WTC11 (cell line): Measurements from ENCODE around the gene CFAP58.

Experiments used
- ATF1 ChIP-seq: sonication (generic); formaldehyde crosslinking; IDR thresholded peaks from 2 replicates; pipeline ENCODE4 v1.8.1; 2023; ENCODE audit warnings: mild to moderate bottlenecking, moderate library complexity, missing genetic modification reagents
- ETV6 ChIP-seq: sonication (generic); formaldehyde crosslinking; IDR thresholded peaks from 2 replicates; pipeline ENCODE4 v1.8.1; 2022; ENCODE audit warnings: mild to moderate bottlenecking, missing genetic modification reagents
- JUN ChIP-seq: sonication (generic); formaldehyde crosslinking; IDR thresholded peaks from 2 replicates; pipeline ENCODE4 v1.8.0; 2023; ENCODE audit warnings: mild to moderate bottlenecking, missing genetic modification reagents
- NR2C2 ChIP-seq: sonication (generic); formaldehyde crosslinking; IDR thresholded peaks from 2 replicates; pipeline ENCODE4 v1.8.0; 2022; ENCODE audit warnings: mild to moderate bottlenecking, missing genetic modification reagents
- RORB ChIP-seq: fragments of 250-450 bp; sonication (Bioruptor Pico); IDR thresholded peaks from 2 replicates; pipeline ENCODE4 v1.9.0; 2021; ENCODE audit warnings: mild to moderate bottlenecking
- TCF7 ChIP-seq: sonication (generic); formaldehyde crosslinking; IDR thresholded peaks from 2 replicates; pipeline ENCODE4 v1.8.0; 2022; ENCODE audit warnings: mild to moderate bottlenecking, low read depth, missing genetic modification reagents, moderate library complexity
- ZBTB21 ChIP-seq: sonication (generic); formaldehyde crosslinking; IDR thresholded peaks from 2 replicates; pipeline ENCODE4 v1.8.1; 2023; ENCODE audit warnings: mild to moderate bottlenecking, missing genetic modification reagents, borderline replicate concordance
- TF ChIP-seq, protein P1 (sequence below): fragments of 200-600 bp; IDR thresholded peaks from 2 replicates; pipeline ENCODE4 v1.8.0; 2022; ENCODE audit warnings: antibody characterized with exemption
- TF ChIP-seq, protein P2 (sequence below): sonication (generic); formaldehyde crosslinking; IDR thresholded peaks from 2 replicates; pipeline ENCODE4 v1.8.1; 2022; ENCODE audit warnings: low read depth, missing genetic modification reagents, borderline replicate concordance
- TF ChIP-seq, protein P3 (sequence below): sonication (generic); formaldehyde crosslinking; IDR thresholded peaks from 2 replicates; pipeline ENCODE4 v1.8.0; 2022; ENCODE audit warnings: mild to moderate bottlenecking, missing genetic modification reagents
- TF ChIP-seq, protein P4 (sequence below): sonication (generic); formaldehyde crosslinking; IDR thresholded peaks from 2 replicates; pipeline ENCODE4 v1.8.0; 2022; ENCODE audit warnings: mild to moderate bottlenecking, missing genetic modification reagents
- TF ChIP-seq, protein P5 (sequence below): sonication (generic); formaldehyde crosslinking; IDR thresholded peaks from 2 replicates; pipeline ENCODE4 v1.8.1; 2022; ENCODE audit warnings: low read depth, mild to moderate bottlenecking, moderate library complexity, missing genetic modification reagents, borderline replicate concordance
- TF ChIP-seq, protein P6 (sequence below): fragments of 250-450 bp; sonication (Bioruptor Pico); IDR thresholded peaks from 2 replicates; pipeline ENCODE4 v2.1.2; 2022; ENCODE audit warnings: mild to moderate bottlenecking, moderate library complexity
- TF ChIP-seq, protein P7 (sequence below): sonication (generic); formaldehyde crosslinking; IDR thresholded peaks from 2 replicates; pipeline ENCODE4 v1.8.1; 2022; ENCODE audit warnings: mild to moderate bottlenecking, missing genetic modification reagents, moderate library complexity, borderline replicate concordance

DNA sequence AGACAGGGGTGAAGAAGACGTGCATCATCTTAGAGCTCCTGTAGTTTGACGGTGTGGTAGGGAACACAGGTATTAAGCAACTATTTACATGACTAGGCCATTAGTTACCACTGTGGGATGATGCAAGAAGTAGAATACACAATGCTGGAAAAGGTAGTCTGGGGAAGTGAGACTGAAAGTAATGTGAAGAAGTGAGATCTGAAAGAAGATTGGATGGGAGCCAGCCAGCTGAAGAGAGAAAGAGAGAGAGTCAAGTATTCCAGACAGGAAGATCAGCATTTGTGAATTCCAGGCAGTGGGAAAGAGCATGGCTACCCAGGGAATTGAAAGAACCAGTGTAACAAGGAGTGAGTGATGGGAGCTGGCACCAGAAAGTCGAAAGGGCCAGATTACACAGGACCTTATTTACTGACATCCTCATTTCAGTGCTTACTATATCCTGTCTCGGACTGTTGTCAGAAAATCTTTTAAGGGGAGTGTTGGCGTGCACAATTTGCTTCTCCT, 4.0 kb upstream of the CFAP58 start:
- TF ChIP-seq, protein P1, sequence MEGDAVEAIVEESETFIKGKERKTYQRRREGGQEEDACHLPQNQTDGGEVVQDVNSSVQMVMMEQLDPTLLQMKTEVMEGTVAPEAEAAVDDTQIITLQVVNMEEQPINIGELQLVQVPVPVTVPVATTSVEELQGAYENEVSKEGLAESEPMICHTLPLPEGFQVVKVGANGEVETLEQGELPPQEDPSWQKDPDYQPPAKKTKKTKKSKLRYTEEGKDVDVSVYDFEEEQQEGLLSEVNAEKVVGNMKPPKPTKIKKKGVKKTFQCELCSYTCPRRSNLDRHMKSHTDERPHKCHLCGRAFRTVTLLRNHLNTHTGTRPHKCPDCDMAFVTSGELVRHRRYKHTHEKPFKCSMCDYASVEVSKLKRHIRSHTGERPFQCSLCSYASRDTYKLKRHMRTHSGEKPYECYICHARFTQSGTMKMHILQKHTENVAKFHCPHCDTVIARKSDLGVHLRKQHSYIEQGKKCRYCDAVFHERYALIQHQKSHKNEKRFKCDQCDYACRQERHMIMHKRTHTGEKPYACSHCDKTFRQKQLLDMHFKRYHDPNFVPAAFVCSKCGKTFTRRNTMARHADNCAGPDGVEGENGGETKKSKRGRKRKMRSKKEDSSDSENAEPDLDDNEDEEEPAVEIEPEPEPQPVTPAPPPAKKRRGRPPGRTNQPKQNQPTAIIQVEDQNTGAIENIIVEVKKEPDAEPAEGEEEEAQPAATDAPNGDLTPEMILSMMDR: no peak
- TF ChIP-seq, protein P2, sequence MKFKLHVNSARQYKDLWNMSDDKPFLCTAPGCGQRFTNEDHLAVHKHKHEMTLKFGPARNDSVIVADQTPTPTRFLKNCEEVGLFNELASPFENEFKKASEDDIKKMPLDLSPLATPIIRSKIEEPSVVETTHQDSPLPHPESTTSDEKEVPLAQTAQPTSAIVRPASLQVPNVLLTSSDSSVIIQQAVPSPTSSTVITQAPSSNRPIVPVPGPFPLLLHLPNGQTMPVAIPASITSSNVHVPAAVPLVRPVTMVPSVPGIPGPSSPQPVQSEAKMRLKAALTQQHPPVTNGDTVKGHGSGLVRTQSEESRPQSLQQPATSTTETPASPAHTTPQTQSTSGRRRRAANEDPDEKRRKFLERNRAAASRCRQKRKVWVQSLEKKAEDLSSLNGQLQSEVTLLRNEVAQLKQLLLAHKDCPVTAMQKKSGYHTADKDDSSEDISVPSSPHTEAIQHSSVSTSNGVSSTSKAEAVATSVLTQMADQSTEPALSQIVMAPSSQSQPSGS (CRISPR knock-in tag): no peak
- TF ChIP-seq ETV6 (CRISPR knock-in tag) (no peak), ATF1 (no peak), RORB (no peak), TCF7 (CRISPR knock-in tag) (no peak), JUN (no peak), ZBTB21 (CRISPR knock-in tag) (no peak), NR2C2 (no peak)
- TF ChIP-seq, protein P3, sequence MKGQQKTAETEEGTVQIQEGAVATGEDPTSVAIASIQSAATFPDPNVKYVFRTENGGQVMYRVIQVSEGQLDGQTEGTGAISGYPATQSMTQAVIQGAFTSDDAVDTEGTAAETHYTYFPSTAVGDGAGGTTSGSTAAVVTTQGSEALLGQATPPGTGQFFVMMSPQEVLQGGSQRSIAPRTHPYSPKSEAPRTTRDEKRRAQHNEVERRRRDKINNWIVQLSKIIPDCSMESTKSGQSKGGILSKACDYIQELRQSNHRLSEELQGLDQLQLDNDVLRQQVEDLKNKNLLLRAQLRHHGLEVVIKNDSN: no peak
- TF ChIP-seq, protein P4, sequence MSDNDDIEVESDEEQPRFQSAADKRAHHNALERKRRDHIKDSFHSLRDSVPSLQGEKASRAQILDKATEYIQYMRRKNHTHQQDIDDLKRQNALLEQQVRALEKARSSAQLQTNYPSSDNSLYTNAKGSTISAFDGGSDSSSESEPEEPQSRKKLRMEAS (CRISPR knock-in tag): no peak
- TF ChIP-seq, protein P5, sequence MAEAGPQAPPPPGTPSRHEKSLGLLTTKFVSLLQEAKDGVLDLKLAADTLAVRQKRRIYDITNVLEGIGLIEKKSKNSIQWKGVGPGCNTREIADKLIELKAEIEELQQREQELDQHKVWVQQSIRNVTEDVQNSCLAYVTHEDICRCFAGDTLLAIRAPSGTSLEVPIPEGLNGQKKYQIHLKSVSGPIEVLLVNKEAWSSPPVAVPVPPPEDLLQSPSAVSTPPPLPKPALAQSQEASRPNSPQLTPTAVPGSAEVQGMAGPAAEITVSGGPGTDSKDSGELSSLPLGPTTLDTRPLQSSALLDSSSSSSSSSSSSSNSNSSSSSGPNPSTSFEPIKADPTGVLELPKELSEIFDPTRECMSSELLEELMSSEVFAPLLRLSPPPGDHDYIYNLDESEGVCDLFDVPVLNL (CRISPR knock-in tag): no peak
- TF ChIP-seq, protein P6, sequence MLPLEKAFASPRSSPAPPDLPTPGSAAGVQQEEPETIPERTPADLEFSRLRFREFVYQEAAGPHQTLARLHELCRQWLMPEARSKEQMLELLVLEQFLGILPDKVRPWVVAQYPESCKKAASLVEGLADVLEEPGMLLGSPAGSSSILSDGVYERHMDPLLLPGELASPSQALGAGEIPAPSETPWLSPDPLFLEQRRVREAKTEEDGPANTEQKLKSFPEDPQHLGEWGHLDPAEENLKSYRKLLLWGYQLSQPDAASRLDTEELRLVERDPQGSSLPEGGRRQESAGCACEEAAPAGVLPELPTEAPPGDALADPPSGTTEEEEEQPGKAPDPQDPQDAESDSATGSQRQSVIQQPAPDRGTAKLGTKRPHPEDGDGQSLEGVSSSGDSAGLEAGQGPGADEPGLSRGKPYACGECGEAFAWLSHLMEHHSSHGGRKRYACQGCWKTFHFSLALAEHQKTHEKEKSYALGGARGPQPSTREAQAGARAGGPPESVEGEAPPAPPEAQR (CRISPR knock-in tag): no peak
- TF ChIP-seq, protein P7, sequence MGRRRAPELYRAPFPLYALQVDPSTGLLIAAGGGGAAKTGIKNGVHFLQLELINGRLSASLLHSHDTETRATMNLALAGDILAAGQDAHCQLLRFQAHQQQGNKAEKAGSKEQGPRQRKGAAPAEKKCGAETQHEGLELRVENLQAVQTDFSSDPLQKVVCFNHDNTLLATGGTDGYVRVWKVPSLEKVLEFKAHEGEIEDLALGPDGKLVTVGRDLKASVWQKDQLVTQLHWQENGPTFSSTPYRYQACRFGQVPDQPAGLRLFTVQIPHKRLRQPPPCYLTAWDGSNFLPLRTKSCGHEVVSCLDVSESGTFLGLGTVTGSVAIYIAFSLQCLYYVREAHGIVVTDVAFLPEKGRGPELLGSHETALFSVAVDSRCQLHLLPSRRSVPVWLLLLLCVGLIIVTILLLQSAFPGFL (CRISPR knock-in tag): no peak
